HG03159 (cell line): ENCODE measurements around the gene STOML3.

ENCODE experiments used
- ATAC-seq: cut with Tn5 transposase; IDR thresholded peaks from one replicate; pipeline ENCODE4 v1.9.1; 2021; ENCODE audit warnings: mild to moderate bottlenecking, moderate library complexity; ENCODE audit not compliant: unreplicated experiment

The STOML3 gene

GRCh38 chr13:38993381-38993780 lies 2.8 kb upstream of the STOML3 start:
- no peak for ATAC-seq

DNA sequence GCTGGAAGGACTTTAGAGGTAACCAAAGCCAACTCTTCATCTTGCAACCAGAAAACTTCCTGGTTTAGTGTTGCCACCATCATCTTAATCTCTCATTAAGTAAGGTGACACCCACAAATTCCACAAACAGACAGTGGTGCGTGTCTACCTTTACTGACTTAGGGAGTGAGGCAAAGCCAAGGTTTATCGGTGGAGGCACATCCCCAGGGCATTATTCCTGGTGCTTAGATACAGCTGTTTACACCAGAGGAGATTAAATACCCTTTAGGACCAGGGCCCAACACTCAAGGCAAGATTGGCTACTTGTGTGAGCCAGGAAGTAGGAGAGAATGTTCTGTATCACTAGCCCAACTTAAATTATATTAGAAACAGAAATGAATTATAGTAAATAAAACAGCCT lies 9.5 kb downstream of the STOML3 start:
- ATAC-seq: no peak

GRCh38 chr13:38980750-38981078 lies 9.9 kb downstream of the STOML3 start:
- ATAC-seq: no peak

GRCh38 chr13:38979891-38980749 lies 10.5 kb downstream of the STOML3 start:
- no peak for ATAC-seq

- ATAC-seq: no peak
Observed at GRCh38 chr13:38970380-38971051, 20.1 kb downstream of the STOML3 start.

DNA sequence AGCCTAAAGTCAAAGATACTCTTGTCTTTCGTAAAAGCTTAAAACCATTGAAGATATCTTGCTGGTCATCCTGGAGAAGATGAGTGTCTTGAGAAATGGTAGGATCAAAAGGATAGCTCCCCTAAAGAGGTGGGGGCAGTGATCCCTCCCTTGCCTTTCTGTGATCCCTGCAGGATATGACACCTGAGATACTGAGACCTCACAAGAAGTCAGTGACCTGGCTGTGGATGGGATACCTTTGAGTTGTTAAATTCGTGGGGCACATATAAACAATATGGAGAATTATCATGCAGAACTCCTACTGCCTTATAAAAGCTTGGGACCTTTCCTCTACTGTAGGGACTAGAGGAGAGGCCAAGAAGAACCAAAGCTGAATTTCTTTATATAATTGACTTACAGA lies 21.4 kb downstream of the STOML3 start:
- no peak for ATAC-seq

DNA sequence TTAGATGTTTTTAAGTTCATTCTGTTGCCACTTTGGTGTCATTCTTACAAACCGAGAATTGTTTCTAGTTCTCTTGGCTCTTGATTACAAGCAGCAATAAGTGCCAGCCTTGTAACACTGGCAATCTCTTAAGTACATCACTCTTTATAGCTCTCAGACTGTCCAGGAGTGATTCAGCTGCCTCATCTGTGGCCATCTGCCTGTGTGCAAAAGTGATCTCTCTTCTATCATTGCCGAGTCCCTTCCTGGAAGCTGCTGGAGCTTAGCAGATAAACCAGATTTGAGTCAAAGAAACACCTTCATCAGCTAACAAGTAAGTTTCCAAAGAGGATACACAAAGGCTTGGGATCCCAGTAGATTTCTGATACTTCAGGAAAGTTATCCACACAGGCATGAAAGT lies 23.2 kb downstream of the STOML3 start:
- ATAC-seq: no peak

GRCh38 chr13:38965281-38965680 lies 25.4 kb downstream of the STOML3 start:
- ATAC-seq: no peak

DNA sequence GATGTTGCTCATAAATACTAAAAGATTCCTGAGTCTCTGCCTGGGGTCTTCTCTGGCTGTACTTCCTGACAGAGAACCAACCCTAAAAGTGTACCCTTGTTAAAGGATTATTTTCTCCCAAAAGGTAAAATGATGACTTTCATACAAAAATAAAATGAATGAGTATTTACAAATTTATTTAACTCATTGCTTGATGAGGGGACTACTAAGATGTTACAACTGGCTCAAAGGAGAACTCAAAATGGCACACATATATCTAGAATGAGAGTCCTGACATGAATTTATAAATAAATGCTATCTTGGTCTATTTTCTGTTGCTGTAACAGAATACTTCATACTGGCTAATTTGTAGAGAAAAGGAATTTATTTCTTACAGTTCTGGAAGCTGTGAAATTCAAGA lies 30.5 kb downstream of the STOML3 start:
- no peak for ATAC-seq

DNA sequence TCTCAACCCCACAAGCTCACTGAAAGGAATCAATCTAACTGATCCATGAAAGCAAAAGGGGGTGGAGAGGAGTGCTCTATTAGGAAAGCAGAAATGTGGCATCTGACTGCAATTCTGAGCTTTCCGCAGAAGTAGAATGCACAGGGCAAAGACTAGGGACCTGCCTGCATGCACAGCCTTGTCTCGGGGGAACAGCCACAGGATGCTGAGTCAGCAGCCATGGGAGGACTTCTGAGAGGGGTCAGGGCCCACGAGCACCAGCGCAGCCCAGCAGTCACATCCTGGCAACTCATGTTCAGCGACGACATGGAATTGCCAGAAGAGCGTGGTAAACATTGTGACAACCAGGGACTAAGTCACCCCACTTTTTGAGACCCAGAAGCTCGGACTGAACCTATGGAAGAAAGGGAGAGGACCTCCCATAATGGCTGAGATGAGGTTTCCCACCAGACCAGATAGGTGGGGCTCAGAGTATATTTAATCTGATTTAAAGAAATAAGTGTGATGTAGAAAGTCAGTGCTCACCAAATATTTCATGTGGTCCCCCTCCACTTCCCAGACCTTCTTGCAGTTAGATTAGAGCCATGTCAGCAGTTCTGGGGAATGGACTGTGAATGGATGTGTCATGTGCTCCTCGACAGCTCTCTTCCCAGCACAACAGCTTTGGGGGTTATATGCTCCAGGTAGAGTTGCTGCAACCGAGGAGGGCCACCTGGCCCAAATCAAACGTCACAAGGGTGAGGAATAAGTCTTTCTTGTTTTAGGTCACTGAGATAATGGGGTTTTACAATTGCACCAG lies 32.6 kb downstream of the STOML3 start:
- no peak for ATAC-seq

DNA sequence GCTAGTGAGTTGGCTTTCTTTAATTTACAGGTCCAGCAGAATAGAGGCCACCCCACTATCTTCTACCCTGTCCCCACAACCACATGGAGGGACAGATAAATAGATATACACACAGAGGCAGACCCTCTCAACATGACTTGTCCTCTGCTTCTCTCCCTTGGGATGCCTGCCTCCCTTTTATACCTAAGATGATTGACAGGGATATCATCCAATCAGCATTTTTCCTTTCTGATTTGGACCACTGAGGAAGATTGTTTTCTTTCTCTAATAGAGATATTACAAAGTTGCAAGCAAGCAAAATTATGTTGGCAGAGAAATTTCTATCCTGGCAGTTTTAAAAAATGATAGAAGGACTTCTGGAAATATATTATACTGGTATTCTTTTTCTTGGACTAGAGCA lies 35.8 kb downstream of the STOML3 start:
- ATAC-seq: no peak

- no peak for ATAC-seq
Observed at GRCh38 chr13:38954291-38954690, 36.3 kb downstream of the STOML3 start.

DNA sequence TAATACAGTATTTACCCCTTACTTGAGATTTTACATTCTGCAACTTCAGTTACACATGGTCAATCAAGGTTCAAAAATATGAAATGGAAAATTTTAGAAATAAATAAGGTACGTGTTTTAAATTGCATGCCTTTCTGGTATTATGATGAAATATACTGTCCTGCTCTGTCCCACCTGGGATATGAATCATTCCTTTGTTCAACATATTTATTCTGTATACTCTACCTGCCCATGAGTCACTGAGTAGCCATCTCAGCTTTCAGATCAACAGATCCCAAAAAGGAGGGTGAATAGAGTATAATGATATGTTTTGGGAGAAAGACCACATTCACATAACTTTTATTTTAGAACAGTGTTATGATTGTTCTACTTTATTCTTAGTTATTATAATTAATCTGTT lies 37.8 kb downstream of the STOML3 start:
- ATAC-seq: no peak

GRCh38 chr13:38951525-38952313 lies 38.9 kb downstream of the STOML3 start:
- ATAC-seq: no peak

DNA sequence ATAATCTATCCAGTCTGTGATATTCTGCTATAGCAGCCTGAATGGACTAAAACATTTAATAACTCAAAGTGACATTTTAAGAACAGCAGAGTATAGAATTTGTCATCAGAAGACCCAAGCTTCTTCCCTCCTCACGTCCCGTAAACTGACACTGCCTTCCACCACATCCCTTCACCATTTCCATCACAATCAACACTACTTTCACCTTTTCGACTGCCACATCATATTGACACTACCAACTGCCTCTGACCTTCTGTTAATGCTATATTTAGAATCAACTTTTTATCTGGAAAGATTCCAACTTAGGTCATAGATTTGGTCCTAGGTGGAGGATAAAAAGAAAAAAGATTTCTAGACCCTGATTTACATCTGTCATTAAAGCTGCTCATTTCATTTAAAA lies 39.6 kb downstream of the STOML3 start:
- ATAC-seq: no peak

- no peak for ATAC-seq
Observed at GRCh38 chr13:38947054-38947453, 43.6 kb downstream of the STOML3 start.

GRCh38 chr13:38944219-38944618 lies 46.4 kb downstream of the STOML3 start:
- no peak for ATAC-seq

- ATAC-seq: no peak
Observed at GRCh38 chr13:38943231-38943630, 47.4 kb downstream of the STOML3 start.

- ATAC-seq: no peak
Observed at GRCh38 chr13:38941353-38941945, 49.2 kb downstream of the STOML3 start.

DNA sequence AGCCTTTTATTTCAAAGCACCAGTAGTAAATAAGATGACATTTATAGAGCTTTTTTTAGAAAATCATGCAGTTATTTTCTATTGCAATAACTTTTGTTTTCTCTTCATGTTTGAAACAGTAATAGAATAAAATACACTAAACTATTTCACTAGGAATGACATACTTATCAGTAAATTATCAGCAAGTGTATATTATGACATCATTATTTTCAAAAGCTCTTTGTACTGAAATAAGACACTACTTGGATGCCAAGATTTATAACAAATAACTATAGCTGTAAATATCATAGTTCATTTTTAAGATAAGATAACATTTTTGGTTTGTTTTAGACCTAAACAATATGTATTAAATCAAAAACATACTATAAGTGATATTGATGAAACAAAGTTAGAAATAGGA lies 56.8 kb downstream of the STOML3 start:
- ATAC-seq: no peak

DNA sequence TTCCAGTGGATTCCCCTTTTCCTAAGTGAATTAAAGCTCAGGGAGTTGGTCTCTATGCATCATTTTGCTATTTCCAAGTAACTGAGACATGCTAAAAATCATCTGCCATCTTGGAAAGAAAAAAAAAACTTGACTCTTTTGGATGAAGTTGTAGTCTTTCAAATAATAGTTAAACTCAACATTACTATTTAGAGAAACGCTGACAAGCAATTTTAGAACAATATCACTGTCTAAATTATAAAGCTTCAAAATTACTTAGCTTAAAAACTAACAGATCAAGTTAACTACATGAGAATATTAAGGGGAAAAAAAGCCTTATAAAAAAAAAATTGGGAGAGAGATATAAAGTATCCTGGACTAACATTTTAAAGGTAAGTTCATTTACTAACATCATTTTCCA lies 68.5 kb downstream of the STOML3 start:
- no peak for ATAC-seq
